Left kidney (tissue), 2 donors: ENCODE results near the gene EPHA6. TPM values are rescaled to one million over a fixed set of nuclear protein-coding genes. Genes with fewer than 3 reads are reported as not detected.

Experiments
- DNase-seq: peaks from one replicate; pipeline ENCODE4 v3.0.0-alpha.2; 2013
- polyA plus RNA-seq: library from polyadenylated mRNA; unstranded; fragments of 120-200 nt; gene quantifications from one replicate; pipeline ENCODE4 v1.2.1, GENCODE V29; 2013; ENCODE audit not compliant: insufficient read length

Gene EPHA6
- polyA plus RNA-seq, 1 donor: 1.2 TPM

DNA sequence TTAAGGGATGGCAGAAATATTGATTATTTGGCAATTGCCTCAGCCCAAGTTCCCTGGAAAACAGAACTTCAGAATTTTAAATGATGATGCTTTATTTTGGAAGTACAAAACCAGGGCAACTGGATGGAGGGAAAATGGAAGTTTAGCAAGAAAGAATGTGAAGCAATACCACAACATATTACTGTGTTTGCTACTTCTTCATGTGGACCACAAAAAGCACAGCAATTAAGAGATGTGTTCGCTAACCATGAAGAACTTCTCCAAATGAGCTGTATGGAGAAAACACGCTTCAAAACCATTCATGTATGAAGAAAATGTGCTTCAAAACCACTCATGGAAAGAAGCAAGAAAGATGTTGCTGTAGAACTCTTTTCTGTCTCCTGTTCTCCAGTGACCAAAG, 885.5 kb downstream of the EPHA6 start:
- no peak for DNase-seq

DNA sequence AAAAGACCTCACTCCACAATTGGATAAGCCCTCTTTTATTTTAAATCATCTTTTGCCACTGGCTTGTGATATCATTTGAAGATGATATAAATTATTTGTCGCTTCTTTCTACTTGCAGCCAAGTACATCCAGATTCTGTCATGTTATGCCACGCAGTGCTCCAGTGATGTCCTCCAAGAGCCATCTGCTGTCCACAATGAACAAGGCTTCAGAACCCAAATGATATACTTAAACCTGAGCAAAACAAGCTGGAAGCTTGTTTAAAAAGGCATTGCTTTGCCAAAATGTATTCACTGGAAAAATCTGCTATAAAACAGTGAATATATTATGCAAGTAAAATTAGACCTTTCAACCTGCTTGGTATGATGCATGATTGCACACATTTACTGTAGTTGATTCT, 891.4 kb downstream of the EPHA6 start:
- DNase-seq: peak; percentile 17

DNA sequence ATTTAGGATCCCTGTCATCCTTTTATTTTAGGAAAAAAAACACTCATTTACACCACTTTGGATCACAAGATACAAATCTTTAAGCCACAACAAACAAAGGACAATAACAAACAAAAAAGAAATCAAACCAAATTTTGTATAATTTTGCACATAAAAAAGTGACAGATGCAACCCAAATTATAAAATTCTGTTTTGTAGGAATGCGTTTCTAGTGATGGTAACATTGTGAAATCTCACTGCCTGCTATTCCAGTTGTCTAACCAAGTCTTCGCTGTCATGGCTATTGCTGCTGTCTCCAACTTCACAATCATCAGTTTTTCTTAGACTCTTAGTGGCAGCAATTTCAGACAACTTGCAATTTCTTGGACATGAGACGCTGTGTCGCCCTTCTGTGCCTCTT, 891.8 kb downstream of the EPHA6 start:
- no peak for DNase-seq

DNA sequence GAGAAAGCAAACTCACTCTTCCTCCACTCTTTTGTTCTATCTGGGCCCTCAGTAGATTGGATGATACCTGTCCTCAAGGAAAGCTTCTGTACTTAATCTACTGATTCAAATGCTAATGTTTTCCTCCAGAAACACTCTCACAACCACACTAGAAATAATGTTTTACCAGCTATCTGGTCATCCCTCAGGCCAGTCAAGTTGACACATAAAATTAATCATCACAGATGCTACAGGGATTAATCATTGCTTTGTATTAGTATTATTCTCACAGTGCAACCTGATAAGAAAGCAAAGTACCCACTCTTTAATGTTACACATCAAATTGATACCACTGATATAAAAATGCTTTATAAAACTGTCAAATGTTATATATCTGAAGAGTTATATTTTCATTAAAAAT, 897.3 kb downstream of the EPHA6 start:
- no peak for DNase-seq

DNA sequence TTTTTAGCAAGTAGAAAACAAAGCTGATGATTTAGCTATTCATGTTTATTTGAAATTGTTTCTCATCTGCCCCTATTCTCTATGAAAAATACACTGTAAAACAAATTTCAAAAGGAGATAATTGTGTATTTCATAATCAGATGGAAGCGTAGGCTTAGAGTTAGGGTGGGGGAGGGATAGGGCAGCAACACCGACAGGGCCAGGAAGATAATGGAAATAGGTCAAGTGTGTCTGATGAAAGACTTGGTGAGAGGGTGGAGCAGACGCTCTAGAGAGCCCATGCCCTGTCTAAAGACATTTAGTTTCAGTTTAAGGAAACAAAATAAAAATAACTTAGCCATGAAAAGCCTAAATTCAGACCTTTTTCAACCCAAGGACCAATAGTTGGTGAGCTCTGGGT, 898.5 kb downstream of the EPHA6 start:
- no peak for DNase-seq

DNA sequence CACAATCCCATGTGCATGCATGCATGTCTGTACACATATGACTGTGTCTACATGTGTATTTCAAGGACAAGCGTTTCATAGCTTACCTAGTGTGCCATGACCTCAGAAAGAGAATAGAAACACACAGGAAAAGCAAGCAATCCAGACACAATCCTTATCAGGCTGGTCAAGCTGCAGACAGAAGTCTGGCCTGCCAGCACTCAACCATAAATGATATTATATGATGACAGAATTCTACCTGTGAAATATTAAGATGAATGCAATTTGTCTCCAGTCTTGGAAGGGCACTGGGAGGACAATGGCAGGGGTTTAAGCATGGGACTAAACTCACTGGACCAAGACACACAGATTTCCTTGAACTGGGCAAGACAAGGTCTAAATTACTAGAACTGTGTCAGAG, 899.2 kb downstream of the EPHA6 start:
- no peak for DNase-seq

DNA sequence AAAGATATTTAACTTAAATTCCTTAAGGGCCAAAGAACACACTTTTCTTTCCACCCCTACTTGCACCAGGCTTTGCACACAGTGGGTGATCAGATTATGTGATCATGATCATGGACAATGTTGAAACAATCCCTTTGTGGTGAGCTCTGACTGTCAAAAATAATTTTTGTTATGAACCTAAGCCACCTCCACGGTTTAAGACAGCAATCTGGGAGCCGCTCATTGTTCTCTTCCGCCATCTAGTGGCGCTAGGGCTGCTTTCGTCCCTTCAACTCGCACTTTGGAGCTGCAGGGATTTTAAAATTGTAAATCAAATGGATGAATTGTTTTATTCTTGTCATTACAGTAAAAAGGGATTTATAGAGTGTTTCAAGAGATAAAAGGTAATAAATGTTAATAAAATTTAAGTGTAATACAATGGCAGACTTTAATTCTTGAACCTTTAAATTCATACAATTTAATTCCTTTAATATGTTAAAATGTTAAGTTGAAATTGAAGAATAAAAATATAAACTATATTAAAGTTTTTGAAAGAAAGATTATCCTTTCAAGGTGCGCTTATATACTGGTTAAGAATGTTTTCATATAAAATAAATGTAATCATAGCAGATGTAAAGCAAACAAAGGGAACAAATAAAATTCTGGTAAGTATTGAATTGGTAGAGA, 904.9 kb downstream of the EPHA6 start:
- DNase-seq: peak; percentile 69

DNA sequence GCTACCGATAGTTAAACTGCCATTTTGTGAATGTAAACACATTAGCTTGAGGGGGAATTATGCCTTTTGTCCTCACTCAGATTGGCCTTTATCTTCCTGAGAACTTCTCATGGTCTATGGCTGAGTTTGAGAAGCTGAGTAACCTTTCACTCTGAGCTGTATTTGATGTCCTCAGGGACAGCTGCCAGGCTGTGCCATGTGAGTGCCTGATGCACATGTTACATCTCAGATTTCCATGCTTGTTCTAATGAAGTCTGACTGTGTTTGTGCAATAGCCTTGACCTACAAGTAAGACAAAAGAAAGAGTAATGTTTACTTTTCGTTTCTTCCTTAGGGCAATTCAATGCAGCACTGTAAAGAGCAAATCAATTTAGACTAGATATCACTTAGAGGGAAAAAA, 906.0 kb downstream of the EPHA6 start:
- DNase-seq: no peak

DNA sequence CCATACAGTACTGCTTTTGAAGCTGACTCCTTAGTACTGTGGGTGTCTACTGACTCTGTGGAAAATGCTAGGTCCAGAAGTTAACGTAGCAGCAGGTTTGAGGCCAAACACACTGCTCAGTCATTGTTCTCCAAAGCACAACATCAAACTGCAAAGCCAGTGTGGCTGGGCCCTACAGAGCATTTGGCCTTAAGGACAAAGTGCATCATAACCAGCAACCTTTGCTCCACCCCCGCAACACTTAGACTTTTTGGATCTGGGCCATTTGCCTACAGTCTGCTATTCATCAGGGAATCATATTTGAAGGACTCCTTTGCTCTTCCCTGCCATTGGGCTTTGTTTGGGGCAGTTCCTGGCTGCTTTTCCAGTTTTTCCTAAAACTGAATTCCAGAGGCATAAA, 907.1 kb downstream of the EPHA6 start:
- no peak for DNase-seq

DNA sequence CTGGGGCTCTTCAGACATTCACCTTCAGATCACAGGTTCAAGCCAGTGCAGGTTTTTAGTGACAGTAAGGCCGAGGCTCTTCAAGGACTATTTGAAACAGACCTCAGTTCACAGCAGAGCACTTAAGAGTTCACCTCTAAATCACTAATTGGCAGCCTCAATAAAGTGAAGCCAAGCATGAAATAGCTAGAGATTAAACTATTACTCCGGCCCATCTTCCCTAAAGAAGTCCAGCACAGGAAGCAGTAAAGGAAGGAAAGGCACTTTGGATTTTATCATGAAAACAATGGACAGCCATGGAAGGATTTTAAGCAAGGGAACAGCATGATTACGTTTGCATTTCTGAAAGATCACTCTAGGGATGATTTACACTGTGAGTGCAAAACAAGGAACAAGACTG, 922.5 kb downstream of the EPHA6 start:
- peak; percentile 70 for DNase-seq

DNA sequence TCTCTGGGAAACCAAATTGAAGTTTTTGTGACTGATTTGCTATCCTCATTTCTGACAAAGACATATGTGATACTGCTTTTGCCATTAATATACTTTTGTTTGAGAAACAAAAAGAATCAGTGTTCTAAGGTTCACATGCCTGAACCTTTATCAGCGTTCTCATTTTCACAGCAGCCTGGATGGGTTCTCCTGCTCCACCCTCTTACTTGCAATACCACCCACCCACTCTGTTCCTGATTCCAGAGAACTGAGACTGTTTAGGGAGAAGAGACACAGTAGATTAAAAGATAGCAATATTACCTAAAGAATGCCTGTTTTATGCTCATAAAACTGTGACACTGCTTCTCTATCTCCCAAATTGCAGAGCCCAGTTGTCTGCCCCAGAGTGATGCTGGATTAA, 924.4 kb downstream of the EPHA6 start:
- DNase-seq: no peak

DNA sequence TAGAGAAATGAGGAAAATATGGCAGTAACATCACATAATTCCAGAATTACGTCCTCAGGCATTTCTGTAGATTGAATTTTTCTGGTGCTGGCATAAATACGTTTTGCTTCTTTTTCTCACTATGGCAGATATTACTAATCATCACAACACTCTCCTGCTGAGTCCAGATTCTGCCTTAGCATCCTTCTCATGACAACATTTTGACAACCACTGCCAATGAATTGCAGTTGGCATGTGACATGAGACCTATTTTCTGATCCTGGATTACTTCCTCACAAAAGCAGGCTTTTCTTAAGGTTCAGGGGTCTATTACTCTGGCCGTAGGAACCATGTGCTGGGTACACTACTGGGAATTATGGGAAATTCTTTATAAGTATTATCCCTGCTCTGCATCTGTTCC, 927.6 kb downstream of the EPHA6 start:
- no peak for DNase-seq

DNA sequence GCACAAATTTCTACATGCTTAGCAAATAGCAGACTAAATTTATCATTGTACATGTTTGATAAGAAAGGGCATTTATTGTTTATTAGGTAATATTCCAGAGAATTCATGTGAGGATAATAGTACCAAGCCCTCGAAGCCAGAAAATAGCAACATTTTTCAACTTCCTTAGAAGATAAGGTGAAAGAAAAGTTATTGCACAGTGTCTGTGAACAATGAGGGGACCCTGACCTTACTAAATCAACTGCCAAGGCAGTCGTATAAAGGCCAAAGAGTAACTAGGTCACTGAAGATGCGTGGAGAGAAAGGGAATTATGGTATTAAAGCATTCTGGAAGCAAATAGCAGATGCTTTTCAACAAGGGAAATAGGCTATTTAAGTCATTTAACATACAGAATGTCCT, 929.9 kb downstream of the EPHA6 start:
- DNase-seq: no peak

DNA sequence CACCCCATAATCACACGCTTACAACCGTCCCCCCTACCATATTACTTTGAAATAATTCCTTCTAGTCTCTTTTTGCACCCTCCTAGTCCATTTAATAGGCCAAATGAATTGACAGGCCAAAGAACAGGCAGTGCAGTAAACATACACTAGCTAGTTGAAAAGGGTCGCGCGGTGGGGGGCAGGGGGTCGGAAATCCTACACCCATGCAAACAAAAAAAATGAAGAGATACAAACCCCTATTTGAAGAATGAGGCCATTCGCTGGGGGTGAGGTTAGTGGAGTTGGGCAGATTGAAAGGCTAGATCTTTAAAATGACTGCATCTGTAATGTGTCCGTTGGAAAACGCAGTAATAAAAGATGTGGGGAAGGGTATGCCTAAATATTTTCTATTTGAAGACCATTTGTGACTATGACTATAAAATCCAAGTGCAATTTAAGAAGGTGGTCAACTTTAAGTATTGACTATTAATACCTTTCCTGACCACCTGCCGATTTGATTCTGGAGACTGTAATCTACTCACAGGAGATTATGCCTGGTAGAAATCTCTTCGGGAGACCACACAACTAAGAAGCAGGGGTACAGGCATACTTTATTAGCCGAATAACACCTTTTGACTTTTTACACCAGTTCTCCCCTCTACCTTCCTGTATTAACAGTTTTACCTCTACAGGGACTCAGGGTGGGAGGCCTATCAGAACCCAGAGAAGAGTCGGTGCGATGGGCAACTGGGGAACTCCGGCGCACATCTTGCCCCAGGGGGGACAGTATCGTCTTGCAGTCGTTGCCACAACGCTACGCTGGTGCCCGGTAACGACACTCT, 949.4 kb downstream of the EPHA6 start:
- DNase-seq: peak; percentile 13

DNA sequence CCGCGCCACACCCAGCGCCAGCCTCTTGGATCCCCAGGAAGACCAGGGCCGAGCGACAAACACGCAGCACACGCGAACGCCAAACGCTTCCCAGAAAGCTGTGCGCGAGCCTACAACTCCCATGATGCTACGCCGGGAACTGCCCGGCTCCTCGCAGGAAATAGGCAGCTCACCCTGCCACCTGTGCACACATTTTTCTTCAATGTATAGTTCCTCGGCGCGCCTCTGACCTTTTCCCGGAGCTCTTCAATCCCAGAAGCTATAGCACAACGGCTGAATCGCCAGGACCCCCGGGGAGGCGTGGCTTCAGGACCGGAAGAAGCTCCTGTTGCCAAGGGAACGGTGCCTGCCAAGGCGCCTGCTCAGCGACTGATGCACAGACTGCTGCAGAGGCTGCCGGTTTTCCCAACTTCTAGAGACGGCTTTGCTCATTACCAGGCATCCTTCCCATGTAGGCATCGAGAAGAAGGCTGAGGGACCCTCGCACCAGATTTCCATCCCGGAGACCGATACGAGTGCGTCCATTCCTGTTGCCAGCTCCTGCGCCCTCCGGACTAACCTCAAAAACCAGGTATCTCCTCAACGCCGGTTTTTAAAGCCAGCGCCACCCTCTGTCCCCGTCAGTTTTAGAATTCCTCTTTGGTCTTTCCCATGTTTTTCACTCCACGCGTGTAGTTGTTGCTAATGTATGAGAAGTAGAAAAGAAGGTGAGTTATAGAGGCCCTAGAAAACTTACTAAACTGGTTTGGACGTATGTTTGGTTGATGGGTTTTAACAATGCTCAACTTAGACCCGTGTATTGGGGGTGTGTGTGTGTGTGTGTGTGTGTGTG, 950.2 kb downstream of the EPHA6 start, which contains the start of gene ARL6:
Gene ARL6, plus strand, starts transcription at position 352 of the 832 bp plus-strand sequence. CDS start 3,350 bp downstream, outside the sequence.
- DNase-seq: peak; percentile 84

DNA sequence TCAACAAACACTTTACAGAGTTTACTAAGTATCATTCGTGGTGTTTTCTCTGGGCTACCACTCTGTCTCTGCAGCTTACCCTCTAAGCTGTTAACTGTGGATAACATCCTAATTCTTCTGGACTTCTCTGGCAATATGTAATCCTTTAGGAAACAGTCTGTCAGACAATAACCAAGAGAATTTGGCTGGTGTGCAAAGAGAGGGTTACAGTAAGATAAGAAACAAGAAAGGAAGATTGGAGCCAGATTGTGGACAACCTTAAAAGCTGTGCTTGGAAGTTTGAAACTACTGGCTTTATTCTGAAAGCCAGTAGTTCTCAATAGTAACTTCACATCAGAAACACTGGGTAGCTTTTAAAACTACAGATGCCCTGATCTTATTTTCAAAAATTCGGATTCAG, 950.9 kb downstream of the EPHA6 start:
- DNase-seq: no peak

DNA sequence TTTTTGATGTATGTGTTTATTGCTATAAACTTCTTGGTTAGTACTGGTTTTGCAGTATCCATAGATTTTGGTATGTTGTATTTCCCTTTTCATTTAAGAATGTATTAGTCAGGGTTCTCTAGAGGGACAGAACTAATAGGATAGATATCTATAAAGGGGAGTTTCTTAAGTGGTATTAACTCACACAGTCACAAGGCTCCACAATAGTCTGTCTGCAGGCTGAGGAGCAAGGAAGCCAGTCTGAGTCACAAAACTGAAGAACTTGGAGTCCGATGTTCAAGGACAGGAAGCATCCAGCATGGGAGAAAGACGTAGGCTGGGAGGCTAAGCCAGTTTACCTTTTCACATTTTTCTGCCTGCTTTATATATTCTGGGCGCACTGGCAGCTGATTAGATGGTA, 958.5 kb downstream of the EPHA6 start:
- DNase-seq: no peak

DNA sequence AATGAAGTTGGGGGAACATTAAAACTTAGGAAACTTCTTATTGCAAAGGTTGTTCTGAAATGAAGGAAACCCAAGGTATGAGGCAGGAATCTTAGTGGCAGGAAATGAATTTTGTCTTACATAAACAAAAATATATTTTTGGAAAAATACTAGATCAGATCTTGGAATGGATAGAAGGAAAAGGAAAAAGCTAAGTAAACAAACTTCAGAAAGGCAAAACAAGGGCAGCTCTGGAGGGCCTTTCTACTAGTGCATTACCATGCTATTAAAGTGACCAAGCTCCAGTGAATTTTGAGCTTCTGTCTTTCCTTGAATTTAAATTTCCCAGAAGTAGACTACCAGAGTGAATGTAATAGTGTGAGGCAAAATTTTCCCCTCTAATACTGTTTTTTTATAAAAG, 963.8 kb downstream of the EPHA6 start:
- DNase-seq: no peak

DNA sequence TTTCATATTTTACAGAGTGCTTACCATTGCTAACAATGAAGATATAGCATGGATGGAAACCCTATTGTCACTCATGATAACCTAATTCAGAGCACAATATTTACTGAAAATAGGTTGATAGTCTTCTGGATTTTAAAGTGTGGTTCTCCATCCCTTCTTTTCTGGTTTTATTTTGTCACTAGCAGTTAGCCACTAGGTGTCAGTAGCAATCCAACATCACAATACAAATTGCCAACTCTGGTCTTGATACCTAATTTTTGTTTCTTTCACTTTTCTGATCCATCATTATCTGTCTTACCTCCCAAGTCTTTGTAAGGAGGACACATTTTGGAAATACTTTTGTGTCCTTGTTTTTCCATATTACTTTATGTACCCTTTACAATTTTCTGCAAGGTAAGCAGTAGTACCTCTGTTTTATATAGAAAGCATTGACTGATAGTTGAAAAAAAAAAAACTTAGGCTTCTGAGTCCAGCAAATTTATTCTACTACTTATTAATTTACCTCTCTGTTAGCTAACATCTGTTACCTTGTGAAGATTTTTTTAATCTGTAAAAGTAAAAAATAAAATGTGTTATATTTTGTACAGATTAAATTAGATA, 979.1 kb downstream of the EPHA6 start:
- peak; percentile 62 for DNase-seq

DNA sequence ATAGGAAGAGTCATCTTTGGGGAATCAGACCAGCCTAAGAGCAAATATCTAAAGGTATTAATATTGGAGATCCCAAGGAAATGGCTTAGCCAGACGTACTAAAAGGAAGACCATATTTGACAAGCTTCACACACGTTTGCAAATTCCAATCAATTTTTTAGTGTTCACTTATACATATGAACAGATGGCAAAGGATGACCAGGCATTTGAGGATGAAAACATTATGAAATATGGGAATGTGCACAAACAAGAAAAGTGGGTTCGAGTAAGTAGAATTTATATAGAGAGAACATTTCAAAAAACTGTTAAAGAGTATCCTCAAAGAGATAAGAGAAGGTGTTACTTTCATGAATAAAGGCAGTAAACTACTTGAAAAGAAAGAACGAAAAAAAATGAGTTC, 981.6 kb downstream of the EPHA6 start:
- no peak for DNase-seq
